ENCODE measurements around the gene OR52E4.
A peak's percentile ranks its signal among the peaks of the same experiment; 100 is the strongest.

The OR52E4 gene

DNA sequence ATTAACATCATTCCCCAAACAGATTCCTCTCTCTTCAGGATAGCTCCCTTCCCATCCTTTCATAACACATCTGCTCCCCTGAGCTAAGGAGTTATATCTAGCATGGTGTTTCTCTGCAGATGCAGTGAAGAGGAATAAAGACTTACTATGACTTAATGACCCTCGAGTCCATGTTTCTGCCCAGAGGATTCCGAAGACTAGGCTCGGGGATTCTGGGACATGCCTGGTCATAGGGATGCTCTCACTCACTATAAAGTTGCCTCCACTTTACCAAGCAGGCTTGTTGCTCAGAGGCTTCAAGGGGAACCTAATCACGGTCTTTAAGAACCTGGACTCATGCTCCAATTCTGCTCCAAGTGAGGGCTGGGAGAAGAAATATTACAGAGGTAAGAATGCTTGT lies at the start of gene OR52E4:
OR52E4 (plus strand) TSS at position 301 of the 400 bp plus-strand sequence. CDS start 3,664 bp downstream, outside the sequence.
- DNase-seq (ENCODE audit: low spot score), result no peak

DNA sequence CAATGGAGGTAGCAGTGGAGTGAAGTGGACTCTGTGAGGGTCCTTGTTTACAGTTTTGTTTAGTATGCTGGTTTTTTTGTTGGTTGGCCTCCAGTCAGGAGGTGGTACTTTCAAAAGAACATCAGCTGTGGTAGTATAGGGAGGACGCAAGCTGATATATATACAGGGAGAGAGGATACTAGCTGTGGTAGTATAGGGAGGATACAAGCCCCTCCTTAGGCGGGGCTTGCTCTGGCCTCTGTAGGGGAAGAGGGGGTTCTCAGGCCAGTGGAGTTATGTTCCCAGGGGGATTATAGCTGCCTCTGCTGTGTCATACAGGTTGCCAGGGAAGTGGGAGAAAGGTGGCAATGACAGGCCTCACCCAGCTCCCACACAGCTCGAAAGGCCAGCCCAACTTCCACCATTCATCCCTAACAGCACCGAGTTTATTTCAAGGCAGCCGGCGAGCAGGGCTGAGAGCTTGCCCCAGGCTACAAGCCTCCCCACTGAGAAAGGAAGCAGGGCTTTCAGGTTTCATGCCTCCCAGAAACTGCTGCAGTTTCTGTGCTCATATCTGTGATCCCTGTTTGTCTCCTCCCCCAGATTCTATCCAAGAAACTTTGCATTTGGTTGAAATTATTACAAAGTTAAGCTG lies 49.1 kb upstream of the OR52E4 start:
- peak; percentile 20 for DNase-seq (ENCODE audit: low spot score)

DNA sequence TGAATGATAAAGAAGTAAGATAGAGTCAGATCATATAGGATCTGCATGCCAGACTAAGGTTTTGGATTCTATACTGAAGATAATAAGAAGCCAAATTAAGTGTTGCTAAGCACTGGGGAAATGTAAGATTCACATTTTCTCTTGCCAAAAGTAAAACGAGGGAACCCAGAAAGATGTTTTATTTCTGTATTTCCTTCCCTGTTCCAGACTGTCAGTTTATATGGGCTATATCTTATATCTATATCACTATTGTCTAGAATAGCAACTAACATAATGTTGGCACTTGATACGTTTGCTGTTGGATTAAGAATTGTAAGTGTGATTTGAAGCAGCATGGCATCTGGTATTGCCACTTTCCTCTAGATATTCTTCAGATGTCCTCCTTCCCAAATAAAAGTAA lies 47.0 kb upstream of the OR52E4 start:
- no peak for DNase-seq (ENCODE audit: low spot score)

DNA sequence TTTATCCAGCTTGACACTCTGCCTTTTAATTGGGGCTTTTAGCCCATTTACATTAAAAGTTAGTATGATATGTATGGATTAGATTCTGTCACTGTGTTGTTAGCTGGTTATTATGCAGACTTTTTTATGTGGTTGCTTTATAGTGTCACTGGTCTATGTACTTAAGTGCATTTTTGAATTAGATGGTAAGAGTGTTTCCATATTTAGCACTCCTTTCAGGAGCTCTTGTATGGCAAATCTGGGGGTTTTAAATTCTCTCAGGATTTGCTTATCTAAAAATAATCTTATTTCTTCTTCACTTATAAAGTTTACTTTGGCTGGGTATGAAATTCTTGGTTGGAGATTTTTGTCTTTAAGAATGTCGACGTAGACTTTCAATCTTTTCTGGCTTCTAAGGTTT lies 42.7 kb upstream of the OR52E4 start:
- no peak for DNase-seq (ENCODE audit: low spot score)

DNA sequence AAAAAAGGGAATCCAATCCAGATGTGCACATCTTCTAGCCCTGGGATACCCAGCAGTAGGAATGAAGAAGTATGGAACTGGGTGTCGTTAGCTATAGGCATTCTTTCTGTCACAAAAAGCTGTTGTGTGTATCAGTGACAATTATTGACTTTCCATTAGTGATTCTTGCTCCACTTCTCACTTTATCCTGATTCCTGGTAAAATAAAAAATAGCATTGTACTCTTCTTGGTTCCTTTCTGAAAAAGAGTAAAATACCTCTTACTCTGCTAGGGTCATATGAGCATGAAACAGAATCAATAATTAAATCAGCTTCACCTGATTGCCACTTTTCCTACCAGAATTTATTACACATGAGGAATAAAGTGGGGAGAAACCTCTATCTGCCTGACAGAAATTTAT lies 38.6 kb upstream of the OR52E4 start, which contains the start of gene OR52E6:
OR52E6 (minus strand) TSS at position 101 of the 400 bp plus-strand sequence; CDS start at position 101, 0 bp downstream.
- no peak for DNase-seq (ENCODE audit: low spot score)

DNA sequence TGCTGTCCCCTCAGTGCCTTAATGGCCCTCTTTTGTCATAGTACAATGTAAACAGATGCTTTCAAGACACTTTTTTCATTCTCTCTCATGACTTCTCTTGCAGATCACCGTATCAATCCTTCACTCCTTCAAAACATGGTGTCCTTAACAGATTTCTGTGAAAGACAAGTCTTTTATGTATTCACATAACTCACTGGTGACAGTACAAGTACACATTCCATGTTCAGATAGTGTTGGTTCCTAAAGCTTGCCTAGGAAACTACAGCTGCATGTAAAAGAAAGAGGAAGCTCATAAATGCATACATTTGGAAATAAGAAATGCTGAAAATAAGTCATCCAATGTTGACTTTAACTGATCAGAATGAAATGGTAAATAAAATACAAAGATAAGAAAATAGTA lies 33.7 kb upstream of the OR52E4 start:
- DNase-seq (ENCODE audit: low spot score), result no peak

DNA sequence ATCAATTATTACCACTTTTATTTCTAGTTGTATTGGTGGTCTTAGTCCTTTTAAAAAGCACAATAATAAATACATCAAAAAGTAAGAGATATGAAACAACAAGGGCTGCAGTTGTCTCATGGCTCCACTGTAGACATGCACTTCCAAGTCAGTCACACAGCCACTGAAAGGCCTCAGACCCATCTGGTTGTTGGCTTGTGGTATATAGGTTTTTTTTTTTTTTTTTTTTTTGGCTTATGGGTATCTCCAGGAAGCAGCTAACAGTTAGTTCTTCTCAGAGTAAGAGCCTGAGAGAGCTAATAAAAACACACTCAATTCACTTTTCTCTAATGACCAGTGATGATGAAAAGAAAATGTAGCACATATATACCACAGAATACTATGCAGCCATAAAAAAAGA lies 32.7 kb upstream of the OR52E4 start:
- no peak for DNase-seq (ENCODE audit: low spot score)

DNA sequence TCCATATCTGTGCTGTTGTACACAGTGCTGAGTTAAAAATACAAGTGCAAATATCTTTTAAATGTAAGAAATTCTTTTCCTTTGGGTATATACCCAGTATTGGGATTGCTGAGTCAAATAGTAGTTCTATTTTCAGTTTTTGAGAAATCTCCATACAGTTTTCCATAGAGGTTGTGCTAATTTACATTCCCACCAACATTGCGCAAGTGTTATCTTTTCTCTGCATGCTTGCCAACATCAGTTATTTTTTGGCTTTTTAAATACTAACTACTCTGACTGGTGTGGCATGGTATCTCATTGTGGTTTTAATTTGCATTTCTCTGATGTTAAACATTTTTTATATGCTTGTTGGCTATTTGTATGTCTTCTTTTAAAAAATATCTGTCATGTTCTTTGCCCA lies 29.4 kb upstream of the OR52E4 start:
- DNase-seq (ENCODE audit: low spot score), result no peak

DNA sequence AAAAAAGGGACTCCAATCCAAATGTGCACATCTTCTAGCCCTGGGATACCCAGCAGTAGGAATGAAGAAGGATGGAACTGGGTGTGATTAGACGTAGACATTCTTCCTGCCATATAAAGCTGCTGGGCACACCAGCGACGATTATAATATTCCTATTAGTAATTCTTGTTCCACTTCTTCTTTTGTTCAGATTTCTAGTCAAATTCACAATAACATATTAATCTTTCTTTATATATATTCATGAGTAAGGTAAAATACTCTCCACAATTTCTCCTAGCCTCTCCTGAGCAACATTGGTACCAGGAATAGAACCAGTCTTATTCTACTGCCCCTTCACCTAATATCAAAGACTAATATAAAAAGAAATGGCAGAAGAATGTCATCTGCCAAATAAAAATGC lies 22.8 kb upstream of the OR52E4 start, which contains the start of gene OR52E8:
OR52E8 (minus strand) TSS at position 101 of the 400 bp plus-strand sequence; CDS start at position 101, 0 bp downstream.
- no peak for DNase-seq (ENCODE audit: low spot score)

DNA sequence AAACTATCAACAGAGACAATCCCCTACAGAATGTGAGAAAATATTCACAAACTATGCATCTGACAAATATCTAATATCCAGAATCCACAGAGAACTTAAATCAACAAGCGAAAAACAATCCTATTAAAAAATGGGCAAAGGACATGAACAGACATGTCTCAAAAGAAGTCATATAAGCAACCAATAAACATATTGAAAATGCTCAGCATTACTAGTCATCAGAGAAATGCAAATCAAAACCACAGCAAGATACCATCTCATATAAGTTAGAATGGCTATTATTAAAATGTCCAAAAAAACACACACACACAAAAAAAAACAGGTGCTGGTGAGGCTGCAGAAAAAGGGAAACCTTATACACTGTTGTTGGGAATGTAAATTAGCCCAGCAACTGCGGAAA lies 14.6 kb upstream of the OR52E4 start:
- no peak for DNase-seq (ENCODE audit: low spot score)

DNA sequence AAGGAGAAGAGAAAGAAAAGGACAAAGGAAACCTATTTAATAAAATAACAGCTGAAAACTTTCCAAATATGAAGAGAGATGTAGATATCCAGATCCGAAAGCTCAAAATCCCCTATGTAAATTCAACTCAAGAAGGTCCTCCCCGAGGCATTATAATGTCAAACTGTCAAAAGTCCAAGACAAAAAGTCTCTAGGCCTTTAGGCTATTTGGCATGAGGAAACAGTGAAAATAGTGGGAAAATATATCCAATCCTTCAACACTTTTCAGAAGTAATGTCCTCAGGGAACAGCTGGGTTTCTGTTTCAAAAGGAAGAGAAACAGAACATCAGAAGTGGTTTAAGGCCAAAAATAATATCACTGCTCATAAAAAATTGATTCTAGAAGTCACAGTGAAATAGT lies 1.9 kb upstream of the OR52E4 start:
- no peak for DNase-seq (ENCODE audit: low spot score)

DNA sequence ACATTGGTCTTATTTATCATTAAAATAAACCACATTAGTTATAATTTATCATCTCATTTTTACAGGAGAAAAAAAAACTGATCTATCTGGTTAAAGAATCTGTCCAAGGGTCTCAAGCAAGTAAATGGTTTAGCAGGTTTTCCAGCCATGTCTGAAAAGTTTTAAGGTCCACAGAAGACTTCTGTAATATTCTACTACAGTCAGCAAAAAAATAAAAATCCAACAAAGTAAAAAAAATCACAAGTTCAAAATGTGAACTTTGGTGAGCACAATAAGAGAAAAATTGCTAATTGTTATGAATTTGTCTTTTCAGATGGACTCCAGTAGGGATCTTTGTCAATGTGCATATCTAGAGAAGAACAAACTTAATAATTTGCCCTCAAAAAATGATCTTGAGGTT lies 1.3 kb downstream of the OR52E4 start:
- DNase-seq (ENCODE audit: low spot score), result no peak

DNA sequence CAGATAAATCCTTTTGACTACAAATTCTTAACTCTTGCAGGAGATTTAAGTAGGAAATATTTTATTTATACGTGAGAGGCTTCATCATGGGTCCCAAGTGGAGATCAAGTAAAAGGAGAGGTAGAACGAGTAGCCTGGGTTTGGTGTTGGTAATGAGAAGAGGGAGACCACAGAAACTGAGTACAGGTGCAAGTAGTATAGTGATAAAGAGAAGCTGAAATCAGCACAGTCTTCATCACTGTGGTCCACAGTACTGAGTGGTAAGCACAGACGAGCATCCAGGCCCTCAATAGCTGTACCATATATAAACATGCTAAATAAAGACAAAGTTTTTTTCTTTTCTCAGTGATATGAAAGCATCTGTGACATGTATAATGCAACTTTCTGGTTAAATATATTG lies 6.7 kb downstream of the OR52E4 start:
- DNase-seq (ENCODE audit: low spot score), result no peak

DNA sequence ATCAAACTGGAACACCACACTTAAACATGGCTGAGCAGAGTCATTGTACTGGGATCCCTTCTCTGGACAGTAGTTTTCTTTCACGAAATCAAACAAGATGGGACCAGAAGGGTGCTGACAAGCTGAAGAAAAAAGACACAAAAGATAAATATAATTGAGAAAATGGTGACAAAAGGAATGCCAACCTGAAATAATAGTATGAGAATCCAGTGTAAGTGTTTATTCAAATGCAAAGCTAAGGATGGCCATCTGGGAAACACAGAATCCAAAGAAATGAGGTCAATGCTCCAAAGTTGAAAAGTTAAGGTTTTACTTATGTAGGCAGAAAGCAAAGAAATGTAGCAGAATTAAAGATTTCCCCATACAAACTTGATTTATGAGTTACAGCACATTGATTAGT lies 7.2 kb downstream of the OR52E4 start:
- no peak for DNase-seq (ENCODE audit: low spot score)

DNA sequence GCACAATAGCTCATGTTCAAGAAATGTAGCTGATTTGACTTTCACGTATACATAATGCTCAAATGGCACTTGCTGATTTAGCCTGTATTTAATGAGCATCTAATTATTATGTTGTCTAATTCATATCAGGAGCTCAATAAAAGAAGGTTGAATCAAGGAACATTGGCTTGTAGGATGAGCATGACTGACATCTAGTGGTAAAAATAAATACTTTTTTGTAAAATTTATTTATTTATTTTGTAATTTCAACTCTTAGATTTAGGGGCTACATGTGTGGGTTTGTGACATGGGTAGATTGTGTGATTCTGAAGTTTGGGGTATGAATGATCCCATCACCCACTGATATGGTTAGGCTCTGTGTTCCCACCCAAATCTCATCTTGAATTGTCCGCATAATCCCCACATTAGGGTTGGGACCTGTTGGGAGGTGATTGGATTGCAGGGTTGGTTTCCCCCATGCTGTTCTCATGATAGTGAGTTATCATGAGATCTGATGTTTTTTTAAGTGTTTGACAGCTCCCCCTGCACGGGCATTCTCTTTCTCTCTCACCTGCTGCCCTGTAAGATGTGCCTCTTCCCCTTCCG lies 10.9 kb downstream of the OR52E4 start:
- DNase-seq (ENCODE audit: low spot score), result peak; percentile 31

DNA sequence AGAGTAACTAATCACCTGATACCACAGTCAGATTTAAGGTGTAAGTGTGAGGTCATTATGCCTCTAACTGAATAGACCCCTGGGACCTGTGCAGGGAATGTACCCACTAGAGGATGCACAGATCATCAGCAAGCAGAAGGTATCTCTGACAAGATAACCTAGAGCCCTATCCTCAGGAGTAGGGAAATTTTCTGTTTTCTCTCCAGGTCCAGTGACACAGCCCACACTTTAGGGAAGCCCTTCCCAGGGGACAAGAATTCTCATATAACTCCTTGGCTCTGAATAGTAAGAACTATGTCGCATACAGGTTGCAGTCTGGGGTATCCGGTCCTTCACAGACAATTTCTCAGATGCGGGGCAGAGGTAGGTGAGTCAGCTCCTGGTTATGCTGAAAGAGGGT lies 12.5 kb downstream of the OR52E4 start, which contains the start of gene OR52E5:
OR52E5 (plus strand) TSS at position 301 of the 400 bp plus-strand sequence. CDS start 7,569 bp downstream, outside the sequence.
- DNase-seq (ENCODE audit: low spot score), result no peak

DNA sequence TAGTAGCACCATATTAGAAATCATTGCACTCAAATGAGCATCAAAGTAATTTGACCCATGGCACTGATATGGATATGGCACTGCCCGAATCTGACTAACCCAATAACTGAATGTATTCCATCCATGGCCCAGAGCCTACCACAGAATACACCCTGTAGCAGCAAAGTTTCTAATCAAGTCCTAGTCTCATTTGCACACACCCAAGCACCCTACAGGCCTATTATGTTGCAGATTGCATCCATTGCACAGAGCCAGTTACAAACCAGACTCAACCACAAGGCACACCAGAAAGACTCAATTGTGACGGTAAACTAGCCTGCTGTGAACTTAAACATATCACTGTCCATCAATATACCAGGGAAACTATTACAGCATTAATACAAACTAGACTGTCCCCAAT lies 19.1 kb downstream of the OR52E4 start:
- no peak for DNase-seq (ENCODE audit: low spot score)

DNA sequence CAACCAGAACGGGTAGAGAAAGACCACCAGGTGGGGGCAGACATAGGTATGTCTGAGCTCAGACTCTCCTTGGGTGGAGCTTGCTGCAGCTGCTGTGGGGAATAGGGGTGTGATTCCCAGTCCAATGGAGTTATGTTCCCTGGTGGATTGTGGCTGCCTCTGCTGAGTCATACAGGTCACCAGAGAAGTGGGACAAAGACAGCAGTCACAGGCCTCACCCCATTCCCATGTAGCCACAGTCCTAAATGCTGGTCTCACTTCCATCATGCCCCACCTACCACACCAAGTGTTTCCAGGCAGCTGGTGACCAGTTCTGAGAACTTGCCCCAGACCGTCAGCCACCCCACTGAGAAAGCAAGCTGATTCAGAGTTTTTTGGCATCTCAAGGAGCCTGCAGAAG lies 30.1 kb downstream of the OR52E4 start:
- no peak for DNase-seq (ENCODE audit: low spot score)

DNA sequence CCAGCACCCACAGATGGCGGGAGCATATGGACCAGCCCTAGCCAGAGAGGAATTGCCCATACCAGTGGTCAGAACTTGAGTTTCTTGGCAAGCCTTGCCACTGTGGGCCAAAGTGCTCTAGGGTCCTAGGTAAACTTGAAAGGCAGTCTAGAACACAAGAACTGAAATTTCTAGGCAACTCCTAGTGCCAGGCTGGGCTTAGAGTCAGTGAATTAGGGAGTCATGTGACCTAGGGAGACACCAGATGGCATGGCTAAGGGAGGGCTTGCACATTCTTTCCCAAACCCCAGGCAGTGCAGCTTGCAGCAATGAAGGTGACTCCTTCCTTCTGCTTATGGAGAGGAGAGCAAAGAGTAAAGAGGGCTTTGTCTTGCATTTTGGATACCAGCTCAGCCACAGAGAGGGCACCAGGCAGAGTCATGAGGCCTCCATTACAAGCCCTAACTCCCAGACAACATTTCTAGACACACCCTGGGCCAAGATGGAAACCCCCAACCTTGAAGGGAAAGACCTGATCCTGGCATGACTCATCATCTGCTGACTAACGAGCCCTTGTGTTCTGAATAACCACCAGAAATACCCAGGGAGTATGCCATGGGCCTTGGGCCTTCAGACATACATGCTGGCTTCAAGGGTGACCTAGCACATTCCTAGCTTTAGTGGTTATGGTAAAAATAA lies 42.5 kb downstream of the OR52E4 start:
- peak; percentile 8 for DNase-seq (ENCODE audit: low spot score)

DNA sequence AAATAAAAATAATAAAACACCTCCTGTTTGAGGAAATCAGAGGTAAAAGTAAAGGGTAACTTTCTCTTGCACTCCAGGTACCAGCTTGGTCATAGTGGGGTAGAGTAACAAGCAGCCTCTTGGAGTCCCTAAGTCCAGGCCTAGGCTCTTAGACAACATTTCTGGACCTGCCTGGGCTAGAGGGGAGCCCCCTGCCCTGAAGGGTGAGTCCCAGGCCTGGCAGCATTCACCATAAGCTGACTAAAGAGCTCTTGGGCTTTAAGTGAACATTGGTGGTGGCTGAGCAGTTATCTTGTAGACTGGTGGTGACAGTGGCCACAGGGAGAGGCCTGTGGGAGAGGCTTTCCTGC lies 43.0 kb downstream of the OR52E4 start:
- DNase-seq (ENCODE audit: low spot score), result no peak

DNA sequence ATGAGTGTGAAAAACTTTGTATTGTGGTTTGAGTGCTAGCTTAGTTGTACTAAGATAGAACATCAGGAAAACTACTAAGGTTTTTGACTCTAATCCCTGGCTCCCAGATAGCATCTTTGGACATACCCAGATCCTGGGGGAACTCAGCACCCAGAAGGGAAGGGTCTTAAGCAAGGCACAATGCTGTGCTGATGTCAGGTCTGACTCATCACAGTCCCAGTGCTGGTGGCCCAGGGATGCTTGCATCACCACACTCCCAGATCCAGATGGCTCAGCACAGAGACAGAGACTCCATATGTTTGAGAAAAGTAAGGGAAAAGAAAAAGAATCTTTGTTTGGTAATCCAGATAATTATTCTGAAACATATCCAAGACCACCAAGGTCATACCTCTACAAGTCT lies 43.4 kb downstream of the OR52E4 start:
- no peak for DNase-seq (ENCODE audit: low spot score)

DNA sequence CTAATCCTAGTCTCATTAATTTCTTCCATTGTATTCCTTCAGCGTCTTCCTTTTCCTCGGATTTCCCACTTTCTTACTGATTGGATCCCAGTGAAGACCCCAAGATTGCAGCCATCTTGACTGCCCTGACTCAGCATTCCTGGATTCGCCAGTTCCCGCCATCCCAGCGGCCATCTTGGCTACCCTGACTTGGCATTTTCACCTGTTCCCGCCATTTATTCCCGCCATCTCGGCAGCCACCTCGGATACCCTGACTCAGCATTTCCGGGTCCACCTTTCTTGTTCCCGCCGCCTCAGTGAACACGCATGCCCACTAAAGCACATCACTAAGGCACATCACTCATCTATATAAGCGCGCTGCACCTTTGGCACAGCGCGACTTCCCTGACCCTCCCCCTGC lies 47.8 kb downstream of the OR52E4 start:
- no peak for DNase-seq (ENCODE audit: low spot score)

DNA sequence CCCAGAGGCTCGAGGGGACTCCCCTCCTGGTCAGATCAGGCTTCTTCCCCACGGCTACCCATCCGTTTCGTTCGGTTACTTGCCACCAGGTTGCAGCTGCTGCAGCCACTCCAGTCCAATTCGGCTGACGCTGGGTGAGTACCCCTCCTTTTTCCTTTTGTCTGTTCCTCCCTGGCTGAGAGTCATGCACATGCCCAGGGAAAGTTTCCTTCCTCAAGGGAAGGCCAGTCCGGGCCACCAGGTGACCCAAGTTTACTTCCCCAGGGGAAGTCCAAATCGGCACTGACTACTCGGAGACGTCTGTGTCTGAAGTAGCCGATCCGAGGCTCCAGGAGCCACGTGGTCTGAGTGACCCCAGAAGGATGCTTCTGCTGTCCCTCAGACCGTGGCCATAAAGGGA lies 48.4 kb downstream of the OR52E4 start:
- no peak for DNase-seq (ENCODE audit: low spot score)

Data from LoVo (cell line).